Measurements from ENCODE around the gene PACS1.

GRCh38 chr11:66230156-66230555, 160.1 kb downstream of the PACS1 start:
- TF ChIP-seq CTCF (IDR thresholded peaks at IDR 0.05; ENCODE audit: low read length) (no peak), EZH2 (optimal IDR thresholded peaks at IDR 0.05; ENCODE audit: low read depth, low read length) (no peak), EZH2phosphoT487 (IDR thresholded peaks at IDR 0.05; ENCODE audit: low read length) (no peak)

Measured in MM.1S (cell line).